ENCODE measurements around the gene EHMT1. TPM values are rescaled to one million over a fixed set of nuclear protein-coding genes. Genes with fewer than 3 reads are reported as not detected.

EHMT1 gene
- total and polyA plus RNA-seq, 9 of the 15 experiments (the other 6 are each of a cell fraction or from before 2014, with no cell fraction given) = 2.2 to 76.0 (median 36.4) TPM

DNA sequence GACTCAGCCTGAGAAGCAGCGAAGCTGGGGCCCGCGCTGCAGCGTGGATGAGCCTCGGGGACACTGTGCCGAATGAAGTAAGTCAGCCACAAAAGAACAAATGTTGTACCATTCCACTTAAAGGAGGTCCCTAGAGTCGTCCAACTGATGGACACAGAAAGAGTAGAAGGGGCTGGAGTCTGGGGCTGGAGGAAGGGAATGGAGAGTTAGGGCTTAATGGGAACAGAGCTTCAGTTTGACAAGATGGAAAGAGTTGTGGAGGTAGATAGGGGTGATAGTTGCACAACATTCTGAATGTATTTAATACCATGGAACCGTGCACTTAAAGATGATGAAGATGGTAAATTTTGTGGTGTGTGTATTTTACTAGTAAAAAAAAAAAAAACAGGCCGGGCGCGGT is 119.9 kb downstream of the EHMT1 start (continued):
- TF ChIP-seq, protein P1, sequence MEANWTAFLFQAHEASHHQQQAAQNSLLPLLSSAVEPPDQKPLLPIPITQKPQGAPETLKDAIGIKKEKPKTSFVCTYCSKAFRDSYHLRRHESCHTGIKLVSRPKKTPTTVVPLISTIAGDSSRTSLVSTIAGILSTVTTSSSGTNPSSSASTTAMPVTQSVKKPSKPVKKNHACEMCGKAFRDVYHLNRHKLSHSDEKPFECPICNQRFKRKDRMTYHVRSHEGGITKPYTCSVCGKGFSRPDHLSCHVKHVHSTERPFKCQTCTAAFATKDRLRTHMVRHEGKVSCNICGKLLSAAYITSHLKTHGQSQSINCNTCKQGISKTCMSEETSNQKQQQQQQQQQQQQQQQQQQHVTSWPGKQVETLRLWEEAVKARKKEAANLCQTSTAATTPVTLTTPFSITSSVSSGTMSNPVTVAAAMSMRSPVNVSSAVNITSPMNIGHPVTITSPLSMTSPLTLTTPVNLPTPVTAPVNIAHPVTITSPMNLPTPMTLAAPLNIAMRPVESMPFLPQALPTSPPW (CRISPR knock-in tag; IDR thresholded peaks at IDR 0.05) = no peak
- TF ChIP-seq ZNF445 (CRISPR knock-in tag; IDR thresholded peaks at IDR 0.05; ENCODE audit: low read depth) (no peak), CREM (IDR thresholded peaks at IDR 0.05; ENCODE audit: low read depth) (no peak)

GRCh38 chr9:137739371-137740309 is 120.8 kb downstream of the EHMT1 start:
- Histone ChIP-seq H3K27me3 (ENCODE audit: control insufficient read depth in 2 of 2, insufficient read depth in 2 of 2, low read length in 2 of 2) (no peaks in the 10 kb centered on the region), H3K4me2 (ENCODE audit: insufficient read depth, low read length) (no peak overlapping the region), H3K9me3 (replicated peaks; ENCODE audit: control insufficient read depth, insufficient read depth, low read depth, low read length) (no peaks in the 10 kb centered on the region), H2AFZ (ENCODE audit: low read depth, low read length) (no peak overlapping the region), H3K36me3 (ENCODE audit: control insufficient read depth, insufficient read depth, low read length) (peaks cover 52% of the 10 kb centered on the region; the same call in 2 of the 3 replicates), H3K4me3 (no peak overlapping the region), H4K20me1 (replicated peaks; ENCODE audit: control insufficient read depth, insufficient read depth, low read length) (0 out of 2 replicates have a peak, but pooled peaks cover 3% of the 10 kb centered on the region), H3K9me1 (ENCODE audit: control insufficient read depth, insufficient read depth, low read length) (no peaks in the 10 kb centered on the region), H3K27ac (ENCODE audit: extremely low read depth, low read depth, low read length) (no peak overlapping the region), H3K9ac (ENCODE audit: insufficient read depth in 1 of 2, low read depth in 2 of 2, low read length in 2 of 2) (peak overlapping the region in 1 of 2 experiments; percentile 13; a peak in 1 of 4 replicates), H3K79me2 (ENCODE audit: control insufficient read depth, insufficient read depth, low read length) (no peaks in the 10 kb centered on the region; the same call in 2 of the 3 replicates), H3K4me1 (replicated peaks in 1 of 2; ENCODE audit: control insufficient read depth in 2 of 2, insufficient read depth in 2 of 2, low read length in 2 of 2) (peaks cover 0 to 10% of the 10 kb centered on the region in 2 experiments; a peak in 1 of 5 replicates)
- intact Hi-C loops (cut with micrococcal nuclease) = no loop called here
- BruUV-seq (replicated peaks) = no TSS peak
- no peak for ATAC-seq
- DNase-seq (ENCODE audit: extremely low read depth in 1 of 4, low spot score in 3 of 4) = no peak
- ChIA-PET CTCF (ENCODE audit: low intra/inter-chr PET ratio) (no interaction called here), POLR2A (interaction anchor here (0.6 to 1.1 kb wide), 2 partner anchors 54 to 775 kb away, joined by 3 read pairs; no protein-coding TSS in a partner anchor)
- in situ Hi-C loops (cut with MboI) = no loop called here
- 0 out of 2 replicates have a peak, but pooled peaks have one; percentile 17 for TF ChIP-seq NFIC (IDR thresholded peaks at IDR 0.05)
- no peak for TF ChIP-seq PURB (CRISPR knock-in tag; IDR thresholded peaks at IDR 0.05; ENCODE audit: low read depth)
- 87% methylated on average over 11 of the region's 12 CpGs for WGBS (ENCODE audit: insufficient coverage, low coverage, missing lambda C conversion rate)
- FAIRE-seq = no peak
